T-helper 2 cell (primary cell): ENCODE results near the gene TAS2R46.
"Not testable (repeated sequence)": the region's sequence is repeated elsewhere in the genome, so short reads cannot be mapped to it uniquely, and the experiment has no call there.

Experiments
- DNase-seq, 5 experiments: peaks; one replicate each; pipeline versions ENCODE4 v3.0.0 to v3.0.0-alpha.2; 2012 to 2022

TAS2R46 gene

DNA sequence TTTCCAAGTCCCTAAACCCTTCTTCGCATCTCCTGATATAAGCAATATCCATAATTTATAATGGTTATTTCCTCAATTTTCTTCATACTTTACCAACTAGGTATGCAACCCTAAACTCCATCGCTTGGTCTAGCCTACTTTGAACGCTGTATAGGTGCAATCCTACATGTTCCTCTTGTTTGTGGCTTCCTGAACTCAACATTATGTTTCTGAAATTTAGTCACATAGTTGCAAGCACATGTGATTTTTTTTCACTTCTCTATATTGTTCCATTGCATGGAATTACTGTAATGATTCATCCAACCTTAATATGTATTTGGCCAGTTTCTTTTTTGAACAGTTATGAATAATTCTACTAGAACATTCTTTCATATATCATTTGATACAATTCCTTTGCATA, 28.1 kb downstream of the TAS2R46 start:
- DNase-seq = not testable (repeated sequence)

DNA sequence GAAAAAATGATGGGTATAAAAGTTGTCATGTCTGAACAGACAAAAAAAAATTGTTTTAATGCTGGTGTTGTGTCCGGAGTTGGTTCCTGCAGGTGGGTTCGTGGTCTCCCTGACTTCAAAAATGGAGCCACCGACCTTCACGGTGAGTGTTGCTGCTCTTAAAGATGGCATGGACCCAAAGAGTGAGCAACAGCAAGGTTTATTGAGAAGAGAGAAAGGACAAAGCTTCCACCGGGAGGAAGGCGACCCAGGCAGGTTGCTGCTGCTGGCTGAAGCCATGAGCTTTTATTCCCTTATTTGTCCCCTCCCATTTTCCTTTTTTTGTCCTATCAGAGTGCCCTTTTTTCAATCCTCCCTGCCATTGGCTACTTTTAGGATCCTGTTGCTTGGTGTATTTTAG, 30.8 kb downstream of the TAS2R46 start, which contains the start of gene TAS2R31:
Gene TAS2R31, minus strand, starts transcription at position 101 of the 400 bp plus-strand sequence. Its CDS starts 72 bp downstream, at position 29.
- no peak for DNase-seq

DNA sequence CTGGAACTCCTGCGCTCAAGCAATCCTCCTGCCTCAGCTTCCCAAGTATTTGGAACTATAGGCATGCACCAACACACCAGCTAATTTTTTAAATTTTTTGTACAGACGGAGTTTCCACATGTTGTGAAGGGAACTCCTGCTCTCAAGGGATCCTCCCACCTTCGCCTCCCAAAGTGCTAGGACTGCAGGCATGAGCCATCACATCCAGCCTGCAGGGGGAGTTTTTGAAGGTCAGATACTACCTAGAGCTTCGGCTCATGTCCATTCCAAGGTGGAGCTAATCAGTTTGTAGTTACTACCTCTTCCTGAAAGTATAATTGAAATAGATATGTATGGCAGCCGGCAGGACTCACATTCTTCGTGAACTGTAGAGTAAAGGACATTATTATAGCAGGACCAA, 36.0 kb downstream of the TAS2R46 start:
- DNase-seq = no peak

DNA sequence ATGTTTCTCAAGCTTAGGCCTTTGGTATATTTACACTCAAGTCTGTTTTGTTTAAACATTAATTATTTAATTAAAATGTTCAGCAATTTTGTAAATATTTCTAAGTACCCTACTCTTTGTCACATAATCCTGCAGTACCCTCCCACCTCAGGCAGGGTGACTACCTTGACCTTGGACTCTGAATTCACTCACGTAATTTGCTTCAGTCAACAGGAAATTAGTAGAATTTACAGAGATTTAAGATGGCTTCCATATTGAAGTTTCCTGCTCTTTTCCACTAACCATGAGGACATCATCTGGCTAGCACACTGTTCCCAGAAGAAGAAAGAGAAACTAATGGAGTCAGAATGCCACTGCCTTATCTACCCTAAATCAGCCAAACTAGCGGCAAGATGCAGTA, 38.7 kb downstream of the TAS2R46 start:
- no peak for DNase-seq

GRCh38 chr12:11022520-11022919, 39.6 kb downstream of the TAS2R46 start, which contains the start of gene TAS2R19:
Gene TAS2R19, minus strand, starts transcription at chr12:11022620. Its CDS starts 49 bp downstream, at chr12:11022571.
- no peak for DNase-seq

DNA sequence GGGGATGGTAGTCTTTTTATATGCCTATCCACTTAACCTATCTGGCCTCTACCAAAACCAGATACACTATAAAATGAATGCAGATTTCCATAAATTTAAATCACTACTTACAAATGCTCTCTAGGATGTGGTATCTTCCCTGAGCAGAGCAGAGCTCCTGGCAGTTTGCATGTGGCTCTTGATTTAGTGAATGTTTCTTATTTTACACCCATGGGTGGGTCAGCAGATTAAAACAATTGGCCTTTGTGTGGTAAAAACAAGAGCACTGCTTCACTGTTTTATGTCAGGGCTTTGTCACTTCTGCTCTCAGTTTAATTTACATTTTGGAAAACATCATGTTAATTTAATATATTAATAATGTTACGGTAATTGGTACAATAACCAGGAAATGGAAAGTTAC, 45.2 kb downstream of the TAS2R46 start:
- DNase-seq = no peak

DNA sequence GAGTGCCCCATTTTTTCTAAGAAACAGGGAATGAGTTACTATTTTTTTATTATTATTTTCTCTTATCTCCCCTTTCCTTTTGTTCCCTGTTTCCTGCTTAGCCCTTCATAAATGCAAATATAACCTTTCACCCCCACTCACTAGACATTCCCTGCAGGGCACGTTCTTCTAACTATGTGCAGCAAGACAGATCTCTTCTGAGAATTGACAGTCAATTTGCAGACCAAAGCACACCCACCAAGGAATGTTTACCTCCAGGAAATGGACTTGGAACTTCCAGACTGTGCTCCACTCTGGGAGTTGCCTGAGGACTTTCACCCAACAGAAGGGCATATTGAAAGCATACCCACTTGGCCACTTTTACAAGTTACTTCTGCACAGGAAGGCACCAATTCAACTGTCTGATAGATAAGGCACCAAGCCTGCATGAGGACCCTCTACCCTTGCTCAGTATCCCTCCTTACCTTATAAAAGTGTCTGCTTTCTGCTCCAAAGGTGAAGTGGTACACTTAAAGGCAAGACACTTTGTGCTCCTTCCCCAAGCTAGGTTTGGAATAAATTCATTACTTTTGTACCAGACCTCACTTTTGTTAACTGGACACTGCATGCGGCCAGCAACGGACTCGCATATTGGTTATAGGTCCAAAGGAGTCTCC, 46.2 kb downstream of the TAS2R46 start:
- no peak for DNase-seq

DNA sequence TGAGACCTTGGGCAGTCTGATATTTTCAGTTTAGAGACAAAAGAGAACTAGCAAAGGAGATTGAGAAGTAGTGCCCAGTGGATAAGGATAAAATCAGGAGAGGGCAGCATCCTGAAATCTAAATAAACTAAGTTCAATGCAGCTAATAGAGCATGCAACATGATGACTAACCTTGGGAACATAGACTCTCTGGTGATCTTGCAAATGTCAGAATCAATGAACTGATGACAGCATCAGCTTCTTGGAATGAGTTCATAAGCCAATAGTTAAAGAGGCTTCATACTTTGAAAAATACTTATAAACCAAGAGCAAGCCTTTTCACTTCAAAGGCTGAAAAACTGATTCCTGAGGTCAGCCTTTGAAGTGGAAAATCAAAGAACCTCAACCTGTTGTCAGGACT, 47.9 kb downstream of the TAS2R46 start:
- DNase-seq = no peak
